ENCODE measurements around the gene ALOXE3. TPM values are rescaled to one million over a fixed set of nuclear protein-coding genes. Genes with fewer than 3 reads are reported as not detected.
A peak's percentile ranks its signal among the peaks of the same experiment; 100 is the strongest.

ALOXE3 gene
- total and polyA plus RNA-seq, 7 donors: 0.17 TPM; not detected in 6

DNA sequence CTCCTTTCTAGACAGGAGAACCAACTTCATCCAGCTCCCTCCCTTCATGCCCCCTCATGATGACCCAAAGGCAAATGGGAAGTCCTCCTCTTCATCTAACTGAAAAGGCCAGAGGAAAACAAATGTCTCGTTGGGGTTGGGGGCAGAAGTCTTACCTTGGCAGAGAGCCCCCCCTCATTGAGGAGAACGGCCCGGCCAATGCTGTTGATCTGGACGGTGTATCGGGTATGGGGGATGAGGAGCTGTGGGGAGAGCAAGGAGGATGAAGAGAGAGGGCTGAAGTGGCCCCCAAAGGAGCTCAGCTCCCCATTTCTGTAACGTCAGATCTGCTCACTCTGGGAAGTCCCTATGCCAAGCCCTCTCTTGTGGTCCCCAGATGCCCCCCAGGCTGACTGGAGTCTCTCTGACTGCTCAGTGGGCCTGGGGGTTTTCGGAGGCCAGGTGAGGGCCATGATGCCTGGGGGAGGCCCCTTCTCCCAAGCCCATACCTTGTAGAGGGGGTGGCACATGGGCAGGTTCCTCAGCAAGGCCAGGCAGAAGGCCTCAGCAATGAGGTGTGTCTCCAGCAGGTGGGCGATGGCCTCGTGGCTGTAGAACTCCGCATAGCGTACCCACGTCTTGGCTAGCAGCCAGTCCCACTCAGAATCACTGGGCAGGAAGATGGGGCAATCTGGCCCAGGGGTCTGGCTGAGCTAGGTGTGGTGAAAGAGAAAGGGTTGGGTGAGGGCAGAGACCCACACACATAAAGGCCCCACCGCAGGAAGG is 41.6 kb downstream of the ALOXE3 start:
- intact Hi-C loops (cut with DNase I): loop anchor here (10.0 kb wide), 1 partner anchor 228 kb away; no protein-coding TSS in a partner anchor
- Histone ChIP-seq H3K27ac (no peak overlapping the region), H3K4me1 (peaks cover 0 to 35% (median 27%) of the 10 kb centered on the region in 4 donors), H3K9me3 (no peaks in the 10 kb centered on the region), H3K27me3 (peaks cover 22 to 97% (median 84%) of the 10 kb centered on the region in 3 donors), H3K4me3 (no peak overlapping the region), H3K36me3 (no peaks in the 10 kb centered on the region)
- TF ChIP-seq POLR2AphosphoS5 (IDR thresholded peaks at IDR 0.05) (no peak), EP300 (IDR thresholded peaks at IDR 0.05) (no peak), POLR2A (IDR thresholded peaks at IDR 0.05) (no peak)
- TF ChIP-seq, protein P1, sequence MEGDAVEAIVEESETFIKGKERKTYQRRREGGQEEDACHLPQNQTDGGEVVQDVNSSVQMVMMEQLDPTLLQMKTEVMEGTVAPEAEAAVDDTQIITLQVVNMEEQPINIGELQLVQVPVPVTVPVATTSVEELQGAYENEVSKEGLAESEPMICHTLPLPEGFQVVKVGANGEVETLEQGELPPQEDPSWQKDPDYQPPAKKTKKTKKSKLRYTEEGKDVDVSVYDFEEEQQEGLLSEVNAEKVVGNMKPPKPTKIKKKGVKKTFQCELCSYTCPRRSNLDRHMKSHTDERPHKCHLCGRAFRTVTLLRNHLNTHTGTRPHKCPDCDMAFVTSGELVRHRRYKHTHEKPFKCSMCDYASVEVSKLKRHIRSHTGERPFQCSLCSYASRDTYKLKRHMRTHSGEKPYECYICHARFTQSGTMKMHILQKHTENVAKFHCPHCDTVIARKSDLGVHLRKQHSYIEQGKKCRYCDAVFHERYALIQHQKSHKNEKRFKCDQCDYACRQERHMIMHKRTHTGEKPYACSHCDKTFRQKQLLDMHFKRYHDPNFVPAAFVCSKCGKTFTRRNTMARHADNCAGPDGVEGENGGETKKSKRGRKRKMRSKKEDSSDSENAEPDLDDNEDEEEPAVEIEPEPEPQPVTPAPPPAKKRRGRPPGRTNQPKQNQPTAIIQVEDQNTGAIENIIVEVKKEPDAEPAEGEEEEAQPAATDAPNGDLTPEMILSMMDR (IDR thresholded peaks at IDR 0.05): no peak
- 89 to 90% methylated on average over 13 of the region's 13 CpGs for WGBS, 2 donors
- no peak for DNase-seq

DNA sequence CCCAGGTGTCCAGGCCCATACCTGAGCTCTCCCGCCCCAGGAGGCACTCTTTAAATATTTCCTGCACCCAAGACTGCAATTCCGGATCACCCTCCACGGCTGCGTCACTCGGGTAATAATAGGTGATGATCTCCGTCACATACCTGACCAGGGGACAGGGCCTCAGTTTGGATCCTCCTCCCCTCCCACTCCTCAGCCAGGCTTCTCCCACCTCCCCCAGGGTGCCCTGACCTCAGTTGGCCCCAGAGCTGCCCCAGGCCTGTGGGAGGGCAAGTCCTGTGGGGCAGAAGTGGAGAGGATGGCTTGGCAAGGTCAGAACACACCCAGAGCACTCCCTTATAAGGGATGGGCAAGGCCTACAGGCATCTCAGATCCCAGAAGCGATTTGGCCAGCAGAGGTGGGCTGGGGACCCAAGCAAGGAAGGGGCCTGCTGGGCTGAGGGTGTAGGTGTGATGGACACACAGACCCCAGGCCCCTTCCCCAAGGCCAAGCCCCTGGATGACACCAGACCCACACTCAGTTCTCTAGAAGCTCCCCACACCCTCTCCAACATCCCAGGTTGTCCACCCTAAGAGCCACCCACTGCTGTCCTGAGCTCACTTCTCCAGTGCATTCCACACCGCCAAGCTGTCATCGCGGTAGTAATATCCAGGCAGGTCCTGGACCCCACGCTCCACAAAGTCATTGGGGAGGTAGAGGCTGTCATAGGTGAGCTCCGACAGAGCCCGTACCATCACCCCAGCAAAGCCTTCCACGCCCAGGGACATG is 42.6 kb downstream of the ALOXE3 start:
- 93 to 95% methylated on average over 14 of the region's 14 CpGs for WGBS, 2 donors
- no peaks in the 10 kb centered on the region for H3K9me3 ChIP-seq
- peaks cover 0 to 35% (median 27%) of the 10 kb centered on the region in 4 donors for H3K4me1 ChIP-seq
- no peak overlapping the region for H3K4me3 ChIP-seq
- no peak overlapping the region for H3K27ac ChIP-seq
- H3K27me3 ChIP-seq: peaks cover 22 to 96% (median 84%) of the 10 kb centered on the region in 3 donors
- H3K36me3 ChIP-seq: no peaks in the 10 kb centered on the region
- intact Hi-C loops (cut with DNase I): loop anchor here (10.0 kb wide), 1 partner anchor 229 kb away; no protein-coding TSS in a partner anchor
- TF ChIP-seq, protein P1 (IDR thresholded peaks at IDR 0.05): no peak
- no peak for TF ChIP-seq EP300 (IDR thresholded peaks at IDR 0.05)
- TF ChIP-seq POLR2AphosphoS5 (IDR thresholded peaks at IDR 0.05): no peak
- no peak for TF ChIP-seq POLR2A (IDR thresholded peaks at IDR 0.05)
- DNase-seq: no peak

DNA sequence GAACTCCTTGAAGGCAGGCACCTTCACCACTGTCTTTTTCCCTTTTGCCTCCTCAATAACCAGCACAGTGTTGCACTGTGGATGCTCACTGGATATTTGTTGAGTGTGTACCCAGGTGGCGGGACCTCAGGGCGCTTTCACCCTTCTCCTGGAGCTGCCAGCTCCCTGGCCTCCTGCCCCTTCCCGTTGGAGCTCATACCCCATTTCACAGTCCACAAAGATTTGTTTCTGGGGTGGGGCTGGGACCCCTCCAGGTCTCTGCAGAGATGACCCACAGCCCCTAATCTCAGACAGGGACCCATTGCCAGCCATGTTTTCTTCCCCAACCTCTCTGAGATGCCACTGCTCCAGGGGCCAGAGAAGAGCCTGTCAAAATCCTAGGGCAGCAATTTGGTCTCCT is 43.2 kb downstream of the ALOXE3 start:
- H3K9me3 ChIP-seq: no peaks in the 10 kb centered on the region
- no peak overlapping the region for H3K27ac ChIP-seq
- TF ChIP-seq, protein P1 (IDR thresholded peaks at IDR 0.05): no peak
- TF ChIP-seq POLR2AphosphoS5 (IDR thresholded peaks at IDR 0.05) (no peak), POLR2A (IDR thresholded peaks at IDR 0.05) (no peak), EP300 (IDR thresholded peaks at IDR 0.05) (no peak)
- no peaks in the 10 kb centered on the region for H3K36me3 ChIP-seq
- peaks cover 0 to 31% (median 26%) of the 10 kb centered on the region in 4 donors for H3K4me1 ChIP-seq
- H3K4me3 ChIP-seq: no peak overlapping the region
- peak; percentile 53 for DNase-seq
- H3K27me3 ChIP-seq: peaks cover 22 to 95% (median 83%) of the 10 kb centered on the region in 3 donors
- WGBS, 2 donors: 91 to 93% methylated on average over 3 of the region's 3 CpGs
- intact Hi-C loops (cut with DNase I): loop anchor here (10.0 kb wide), 1 partner anchor 230 kb away; no protein-coding TSS in a partner anchor

DNA sequence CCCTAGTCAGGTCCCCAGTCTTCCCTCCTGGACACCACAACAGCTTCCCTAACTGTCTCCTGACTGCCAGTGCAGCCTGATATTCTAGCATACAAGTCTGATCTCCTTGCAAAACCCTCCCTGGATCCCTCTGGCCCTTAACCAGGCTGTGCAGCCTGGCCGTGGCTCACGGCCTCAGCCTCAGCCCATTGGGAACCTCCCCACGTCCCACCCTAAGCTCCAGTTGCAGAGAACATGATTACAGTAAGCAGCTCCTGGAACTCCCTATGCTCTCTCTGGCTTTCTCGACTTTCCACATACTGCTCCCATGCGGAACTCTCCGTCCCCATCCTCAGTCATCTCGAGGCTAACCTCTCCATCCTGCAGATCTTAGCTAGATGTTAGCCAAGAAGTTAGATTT is 43.8 kb downstream of the ALOXE3 start:
- no peak overlapping the region for H3K27ac ChIP-seq
- H3K4me3 ChIP-seq: no peak overlapping the region
- peaks cover 0 to 26% (median 22%) of the 10 kb centered on the region in 4 donors for H3K4me1 ChIP-seq
- DNase-seq: peak; percentile 20
- no peak for TF ChIP-seq POLR2A (IDR thresholded peaks at IDR 0.05)
- TF ChIP-seq POLR2AphosphoS5 (IDR thresholded peaks at IDR 0.05): no peak
- TF ChIP-seq, protein P1 (IDR thresholded peaks at IDR 0.05): no peak
- no peak for TF ChIP-seq EP300 (IDR thresholded peaks at IDR 0.05)
- H3K36me3 ChIP-seq: no peaks in the 10 kb centered on the region
- peaks cover 21 to 93% (median 82%) of the 10 kb centered on the region in 3 donors for H3K27me3 ChIP-seq
- WGBS, 2 donors: 70 to 85% methylated on average over 7 of the region's 7 CpGs
- intact Hi-C loops (cut with DNase I): loop anchor here (10.0 kb wide), 1 partner anchor 230 kb away; no protein-coding TSS in a partner anchor
- no peaks in the 10 kb centered on the region for H3K9me3 ChIP-seq

All from sigmoid colon (tissue), 7 donors.